Muscle layer of duodenum (tissue), 2 donors: ENCODE measurements around the gene USP17L20.
"Not testable (repeated sequence)": the region's sequence is repeated elsewhere in the genome, so short reads cannot be mapped to it uniquely, and the experiment has no call there.

Experiments
- H3K27ac ChIP-seq: one replicate; pipeline ENCODE4 v1.7.0; 2013; ENCODE audit warnings: mild to moderate bottlenecking, low read length
- H3K27me3 ChIP-seq: one replicate; pipeline ENCODE4 v1.7.0; 2013; ENCODE audit warnings: low read depth, mild to moderate bottlenecking, control low read depth, low read length
- H3K36me3 ChIP-seq, 2 donors: one replicate each; pipeline ENCODE4 v1.7.0; 2013; ENCODE audit warnings: low read length in 2 of 2, control low read depth in 1 of 2, mild to moderate bottlenecking in 1 of 2; ENCODE audit not compliant: insufficient read depth in 2 of 2, control insufficient read depth in 1 of 2
- H3K4me1 ChIP-seq, 2 donors: one replicate each; pipeline ENCODE4 v1.7.0; 2013; ENCODE audit warnings: low read length in 2 of 2, mild to moderate bottlenecking in 2 of 2, control low read depth in 1 of 2, moderate library complexity in 1 of 2; ENCODE audit not compliant: insufficient read depth in 2 of 2, control insufficient read depth in 1 of 2
- H3K4me3 ChIP-seq, 2 donors: one replicate each; pipeline ENCODE4 v1.7.0; 2013; ENCODE audit warnings: low read length in 2 of 2, low read depth in 1 of 2, mild to moderate bottlenecking in 1 of 2
- H3K9me3 ChIP-seq, 2 donors: one replicate each; pipeline ENCODE4 v1.7.0; 2013; ENCODE audit warnings: low read length in 2 of 2, control low read depth in 1 of 2, mild to moderate bottlenecking in 1 of 2; ENCODE audit not compliant: control insufficient read depth in 1 of 2
- donor health status: healthy.

The USP17L20 gene

GRCh38 chr4:9257824-9258223 lies at the start of gene USP17L20:
USP17L20 (plus strand) TSS chr4:9258124; CDS start chr4:9258124, 0 bp downstream.
- not testable (repeated sequence) for H3K36me3 ChIP-seq, H3K27me3 ChIP-seq, H3K9me3 ChIP-seq, H3K4me1 ChIP-seq, H3K27ac ChIP-seq, H3K4me3 ChIP-seq

DNA sequence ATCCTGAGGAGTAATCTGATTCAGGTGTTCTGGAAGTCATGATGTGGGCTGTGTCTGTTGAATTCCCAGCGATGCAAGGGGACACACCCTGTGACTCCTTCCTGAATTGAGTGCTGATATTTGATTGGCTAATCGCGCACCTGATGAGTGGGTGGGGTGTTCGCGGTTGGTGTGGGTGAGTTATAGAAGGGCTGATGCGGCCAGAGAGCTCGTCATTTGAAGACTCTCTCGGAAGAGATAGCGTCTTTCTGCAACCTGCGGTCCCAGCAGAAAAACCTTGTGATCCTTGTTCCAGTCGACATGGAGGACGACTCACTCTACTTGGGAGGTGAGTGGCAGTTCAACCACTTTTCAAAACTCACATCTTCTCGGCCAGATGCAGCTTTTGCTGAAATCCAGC lies 47.6 kb upstream of the USP17L20 start, which contains the start of gene USP17L10:
TSS of gene USP17L10 (plus strand) at position 301 of the 400 bp plus-strand sequence. CDS start at position 301, 0 bp downstream.
- not testable (repeated sequence) for H3K27me3 ChIP-seq, H3K27ac ChIP-seq, H3K36me3 ChIP-seq, H3K4me3 ChIP-seq, H3K4me1 ChIP-seq, H3K9me3 ChIP-seq

DNA sequence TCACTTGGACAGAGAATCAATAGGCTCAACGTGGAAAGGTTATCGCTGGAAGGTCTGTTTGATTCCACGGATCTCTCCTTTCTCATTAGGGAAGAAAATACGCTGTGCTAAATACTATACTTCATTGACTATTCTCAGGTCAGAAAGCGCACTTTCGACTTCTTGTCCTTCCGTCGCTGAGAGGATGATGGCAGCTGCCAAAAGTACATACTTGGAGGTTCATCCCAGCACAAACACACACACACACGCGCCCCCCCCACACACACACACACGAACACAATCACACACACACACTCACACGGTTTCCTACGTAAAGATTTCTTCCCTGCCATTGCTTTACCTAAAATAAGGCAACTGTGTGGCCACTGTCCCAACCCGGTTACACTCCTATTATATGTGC lies 43.2 kb upstream of the USP17L20 start:
- not testable (repeated sequence) for H3K27ac ChIP-seq, H3K36me3 ChIP-seq, H3K27me3 ChIP-seq, H3K4me3 ChIP-seq, H3K9me3 ChIP-seq, H3K4me1 ChIP-seq

DNA sequence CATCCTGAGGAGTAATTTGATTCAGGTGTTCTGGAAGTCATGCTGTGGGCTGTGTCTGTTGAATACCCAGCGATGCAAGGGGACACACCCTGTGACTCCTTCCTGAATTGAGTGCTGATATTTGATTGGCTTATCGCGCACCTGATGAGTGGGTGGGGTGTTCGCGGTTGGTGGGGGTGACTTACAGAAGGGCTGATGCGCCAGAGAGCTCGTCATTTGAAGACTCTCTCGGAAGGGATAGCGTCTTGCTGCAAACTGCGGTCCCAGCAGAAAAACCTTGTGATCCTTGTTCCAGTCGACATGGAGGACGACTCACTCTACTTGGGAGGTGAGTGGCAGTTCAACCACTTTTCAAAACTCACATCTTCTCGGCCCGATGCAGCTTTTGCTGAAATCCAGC lies 42.8 kb upstream of the USP17L20 start, which contains the start of gene USP17L11:
TSS of gene USP17L11 (plus strand) at position 301 of the 400 bp plus-strand sequence. CDS start at position 301, 0 bp downstream.
- not testable (repeated sequence) for H3K27me3 ChIP-seq, H3K4me3 ChIP-seq, H3K27ac ChIP-seq, H3K4me1 ChIP-seq, H3K36me3 ChIP-seq, H3K9me3 ChIP-seq

GRCh38 chr4:9219852-9220251 lies 38.1 kb upstream of the USP17L20 start, which contains the start of gene USP17L12:
USP17L12 (plus strand) TSS chr4:9220152; CDS start chr4:9220152, 0 bp downstream.
- not testable (repeated sequence) for H3K36me3 ChIP-seq, H3K4me3 ChIP-seq, H3K4me1 ChIP-seq, H3K27me3 ChIP-seq, H3K27ac ChIP-seq, H3K9me3 ChIP-seq

DNA sequence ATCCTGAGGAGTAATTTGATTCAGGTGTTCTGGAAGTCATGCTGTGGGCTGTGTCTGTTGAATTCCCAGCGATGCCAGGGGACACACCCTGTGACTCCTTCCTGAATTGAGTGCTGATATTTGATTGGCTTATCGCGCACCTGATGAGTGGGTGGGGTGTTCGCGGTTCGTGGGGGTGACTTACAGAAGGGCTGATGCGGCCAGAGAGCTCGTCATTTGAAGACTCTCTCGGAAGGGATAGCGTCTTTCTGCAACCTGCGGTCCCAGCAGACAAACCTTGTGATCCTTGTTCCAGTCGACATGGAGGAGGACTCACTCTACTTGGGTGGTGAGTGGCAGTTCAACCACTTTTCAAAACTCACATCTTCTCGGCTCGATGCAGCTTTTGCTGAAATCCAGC lies 33.3 kb upstream of the USP17L20 start, which contains the start of gene USP17L13:
TSS of gene USP17L13 (plus strand) at position 301 of the 400 bp plus-strand sequence. CDS start at position 301, 0 bp downstream.
- H3K4me3 ChIP-seq, H3K27ac ChIP-seq: not testable (repeated sequence)

DNA sequence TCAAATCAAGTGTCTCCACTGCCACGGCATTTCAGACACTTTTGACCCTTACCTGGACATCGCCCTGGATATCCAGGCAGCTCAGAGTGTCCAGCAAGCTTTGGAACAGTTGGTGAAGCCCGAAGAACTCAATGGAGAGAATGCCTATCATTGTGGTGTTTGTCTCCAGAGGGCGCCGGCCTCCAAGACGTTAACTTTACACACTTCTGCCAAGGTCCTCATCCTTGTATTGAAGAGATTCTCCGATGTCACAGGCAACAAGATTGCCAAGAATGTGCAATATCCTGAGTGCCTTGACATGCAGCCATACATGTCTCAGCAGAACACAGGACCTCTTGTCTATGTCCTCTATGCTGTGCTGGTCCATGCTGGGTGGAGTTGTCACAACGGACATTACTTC lies 27.7 kb upstream of the USP17L20 start:
- H3K27me3 ChIP-seq, H3K4me3 ChIP-seq: not testable (repeated sequence)

More for the DNA sequence above, 33.3 kb upstream of the USP17L20 start, which contains the start of gene USP17L13:
- not testable (repeated sequence) for H3K9me3 ChIP-seq, H3K27me3 ChIP-seq, H3K36me3 ChIP-seq, H3K4me1 ChIP-seq

GRCh38 chr4:9234085-9234484 lies 23.8 kb upstream of the USP17L20 start, which contains the start of gene USP17L15:
USP17L15 (plus strand) TSS chr4:9234385; CDS start chr4:9234385, 0 bp downstream.
- H3K27me3 ChIP-seq, H3K9me3 ChIP-seq, H3K4me1 ChIP-seq, H3K27ac ChIP-seq, H3K36me3 ChIP-seq, H3K4me3 ChIP-seq: not testable (repeated sequence)

More for the DNA sequence above, 27.7 kb upstream of the USP17L20 start:
- H3K27ac ChIP-seq, H3K9me3 ChIP-seq, H3K36me3 ChIP-seq, H3K4me1 ChIP-seq: not testable (repeated sequence)

- H3K27ac ChIP-seq, H3K9me3 ChIP-seq, H3K4me3 ChIP-seq, H3K27me3 ChIP-seq, H3K36me3 ChIP-seq, H3K4me1 ChIP-seq: not testable (repeated sequence)
Measured at GRCh38 chr4:9238461-9238860, 19.5 kb upstream of the USP17L20 start.

DNA sequence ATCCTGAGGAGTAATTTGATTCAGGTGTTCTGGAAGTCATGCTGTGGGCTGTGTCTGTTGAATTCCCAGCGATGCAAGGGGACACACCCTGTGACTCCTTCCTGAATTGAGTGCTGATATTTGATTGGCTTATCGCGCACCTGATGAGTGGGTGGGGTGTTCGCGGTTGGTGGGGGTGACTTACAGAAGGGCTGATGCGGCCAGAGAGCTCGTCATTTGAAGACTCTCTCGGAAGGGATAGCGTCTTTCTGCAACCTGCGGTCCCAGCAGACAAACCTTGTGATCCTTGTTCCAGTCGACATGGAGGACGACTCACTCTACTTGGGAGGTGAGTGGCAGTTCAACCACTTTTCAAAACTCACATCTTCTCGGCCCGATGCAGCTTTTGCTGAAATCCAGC lies 14.3 kb upstream of the USP17L20 start, which contains the start of gene USP17L17:
TSS of gene USP17L17 (plus strand) at position 301 of the 400 bp plus-strand sequence. CDS start at position 301, 0 bp downstream.
- not testable (repeated sequence) for H3K36me3 ChIP-seq, H3K27ac ChIP-seq, H3K4me1 ChIP-seq, H3K4me3 ChIP-seq, H3K9me3 ChIP-seq, H3K27me3 ChIP-seq

DNA sequence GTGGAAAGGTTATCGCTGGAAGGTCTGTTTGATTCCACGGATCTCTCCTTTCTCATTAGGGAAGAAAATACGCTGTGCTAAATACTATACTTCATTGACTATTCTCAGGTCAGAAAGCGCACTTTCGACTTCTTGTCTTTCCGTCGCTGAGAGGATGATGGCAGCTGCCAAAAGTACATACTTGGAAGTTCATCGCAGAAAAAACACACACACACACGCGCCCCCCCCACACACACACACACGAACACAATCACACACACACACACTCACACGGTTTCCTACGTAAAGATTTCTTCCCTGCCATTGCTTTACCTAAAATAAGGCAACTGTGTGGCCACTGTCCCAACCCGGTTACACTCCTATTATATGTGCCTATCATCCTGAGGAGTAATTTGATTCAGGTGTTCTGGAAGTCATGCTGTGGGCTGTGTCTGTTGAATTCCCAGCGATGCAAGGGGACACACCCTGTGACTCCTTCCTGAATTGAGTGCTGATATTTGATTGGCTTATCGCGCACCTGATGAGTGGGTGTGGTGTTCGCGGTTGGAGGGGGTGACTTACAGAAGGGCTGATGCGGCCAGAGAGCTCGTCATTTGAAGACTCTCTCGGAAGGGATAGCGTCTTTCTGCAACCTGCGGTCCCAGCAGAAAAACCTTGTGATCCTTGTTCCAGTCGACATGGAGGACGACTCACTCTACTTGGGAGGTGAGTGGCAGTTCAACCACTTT lies 9.8 kb upstream of the USP17L20 start, which contains the start of gene USP17L18:
TSS of gene USP17L18 (plus strand) at position 678 of the 728 bp plus-strand sequence. CDS start at position 678, 0 bp downstream.
- not testable (repeated sequence) for H3K27ac ChIP-seq, H3K36me3 ChIP-seq, H3K27me3 ChIP-seq, H3K9me3 ChIP-seq, H3K4me1 ChIP-seq, H3K4me3 ChIP-seq
